Vagina (tissue), 2 donors: ENCODE results near the gene CLEC12A.

Experiments
- POLR2A ChIP-seq, 2 donors: fragments of 450-650 bp; IDR thresholded peaks; one replicate each; pipeline ENCODE4 v1.6.1; 2017; ENCODE audit warnings: antibody characterized with exemption in 2 of 2, mild to moderate bottlenecking in 2 of 2, moderate library complexity in 2 of 2
- POLR2AphosphoS5 ChIP-seq, 2 donors: sonication (generic); formaldehyde crosslinking; IDR thresholded peaks; one replicate each; pipeline ENCODE4 v1.9.0; 2017; ENCODE audit warnings: antibody characterized with exemption in 2 of 2, mild to moderate bottlenecking in 2 of 2, low read depth in 1 of 2; ENCODE audit not compliant: insufficient read depth in 1 of 2
- TF ChIP-seq, protein P1 (sequence below), 3 experiments: fragments of 450-650 bp in 2 of 3; fragments of 200-600 bp in 1 of 3; sonication (generic) in 1 of 3; IDR thresholded peaks; one replicate each; pipeline ENCODE4 v1.5.1; 2017 to 2019; ENCODE audit warnings: antibody characterized with exemption in 3 of 3, mild to moderate bottlenecking in 2 of 3, moderate library complexity in 2 of 3

DNA sequence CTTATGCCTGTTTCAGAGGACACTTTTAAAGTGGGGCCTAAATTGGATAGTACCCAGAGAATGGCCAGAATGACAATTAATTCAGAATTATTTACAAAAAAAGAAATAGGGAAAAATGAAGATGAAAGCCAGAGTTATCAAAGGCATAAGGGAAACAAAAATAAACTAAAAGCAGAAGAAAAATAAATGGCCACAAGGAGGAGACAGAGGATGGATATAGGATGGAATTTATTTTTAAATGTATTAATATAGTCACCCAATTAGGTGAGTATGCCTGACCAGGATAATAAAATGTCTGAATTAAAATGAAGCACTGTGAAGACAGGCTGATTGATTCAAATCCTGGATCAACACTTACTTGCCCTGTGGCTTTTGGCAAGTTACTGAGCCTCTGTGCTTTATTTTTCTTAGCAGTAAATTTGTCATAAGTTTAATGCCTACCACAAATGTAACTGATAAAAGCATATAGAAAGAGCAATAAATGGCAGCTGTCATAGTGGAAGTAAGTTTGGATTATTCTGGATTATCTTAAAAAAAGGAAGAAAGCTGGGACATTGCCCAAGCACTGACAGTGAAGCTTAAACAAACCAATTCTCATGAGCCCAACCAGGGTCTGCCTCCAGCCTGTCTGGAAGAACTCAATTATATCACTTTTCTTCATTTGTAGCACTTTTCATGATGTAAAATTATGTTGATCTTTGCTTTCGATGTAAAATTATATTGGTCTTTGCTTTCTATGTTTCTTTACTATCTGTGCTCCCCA, 62.8 kb downstream of the CLEC12A start:
- TF ChIP-seq, protein P1, sequence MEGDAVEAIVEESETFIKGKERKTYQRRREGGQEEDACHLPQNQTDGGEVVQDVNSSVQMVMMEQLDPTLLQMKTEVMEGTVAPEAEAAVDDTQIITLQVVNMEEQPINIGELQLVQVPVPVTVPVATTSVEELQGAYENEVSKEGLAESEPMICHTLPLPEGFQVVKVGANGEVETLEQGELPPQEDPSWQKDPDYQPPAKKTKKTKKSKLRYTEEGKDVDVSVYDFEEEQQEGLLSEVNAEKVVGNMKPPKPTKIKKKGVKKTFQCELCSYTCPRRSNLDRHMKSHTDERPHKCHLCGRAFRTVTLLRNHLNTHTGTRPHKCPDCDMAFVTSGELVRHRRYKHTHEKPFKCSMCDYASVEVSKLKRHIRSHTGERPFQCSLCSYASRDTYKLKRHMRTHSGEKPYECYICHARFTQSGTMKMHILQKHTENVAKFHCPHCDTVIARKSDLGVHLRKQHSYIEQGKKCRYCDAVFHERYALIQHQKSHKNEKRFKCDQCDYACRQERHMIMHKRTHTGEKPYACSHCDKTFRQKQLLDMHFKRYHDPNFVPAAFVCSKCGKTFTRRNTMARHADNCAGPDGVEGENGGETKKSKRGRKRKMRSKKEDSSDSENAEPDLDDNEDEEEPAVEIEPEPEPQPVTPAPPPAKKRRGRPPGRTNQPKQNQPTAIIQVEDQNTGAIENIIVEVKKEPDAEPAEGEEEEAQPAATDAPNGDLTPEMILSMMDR (IDR thresholded peaks at IDR 0.05): peak; percentile 31 to 37 (median 35)
- TF ChIP-seq POLR2AphosphoS5 (IDR thresholded peaks at IDR 0.05; ENCODE audit: insufficient read depth in 1 of 2, low read depth in 1 of 2) (no peak), POLR2A (IDR thresholded peaks at IDR 0.05) (no peak)
